OCI-LY7 (cell line): ENCODE measurements around the gene NUCB1. TPM values are rescaled to one million over a fixed set of nuclear protein-coding genes. Genes with fewer than 3 reads are reported as not detected.

ENCODE experiments used
- BruUV-seq: library from RNA; stranded (reverse); fragments of 400-500 nt; replicated peaks from 2 replicates; lab custom pipeline; 2021; lab: Mats Ljungman, UMichigan
- CTCF ChIA-PET: fragments of 300-600 bp; sonication (Branson Sonifier 250); formaldehyde crosslinking; loops from one replicate; lab custom pipeline; 2022; ENCODE audit warnings: antibody characterized with exemption; ENCODE audit not compliant: unreplicated experiment; lab: Charles Lee
- POLR2A ChIA-PET: fragments of 300-600 bp; sonication (Branson Sonifier 250); formaldehyde crosslinking; loops from one replicate; lab custom pipeline; 2022; ENCODE audit warnings: antibody characterized with exemption; lab: Charles Lee
- DNase-seq: peaks from one replicate; pipeline ENCODE4 v3.0.0-alpha.2; 2015; ENCODE audit warnings: low spot score
- H2AFZ ChIP-seq: fragments of 200-600 bp; sonication (generic), shearing (Covaris generic); 2 replicates; pipeline ENCODE4 v1.6.1; 2014; ENCODE audit warnings: mild to moderate bottlenecking, antibody characterized with exemption, low read length, moderate library complexity
- H3K27ac ChIP-seq: fragments of 200-600 bp; sonication (generic); 2 replicates; pipeline ENCODE4 v1.5.1; 2014; ENCODE audit warnings: mixed run types, low read depth, mild to moderate bottlenecking, moderate library complexity, low read length, inconsistent platforms; ENCODE audit not compliant: poor library complexity, severe bottlenecking
- H3K36me3 ChIP-seq: fragments of 200-600 bp; sonication (generic); 2 replicates; pipeline ENCODE4 v1.6.1; 2014; ENCODE audit warnings: mild to moderate bottlenecking, antibody characterized with exemption, low read length, moderate library complexity, mixed read lengths; ENCODE audit not compliant: insufficient read depth
- H3K4me1 ChIP-seq: fragments of 200-600 bp; sonication (generic); 2 replicates; pipeline ENCODE4 v1.5.1; 2014; ENCODE audit warnings: mild to moderate bottlenecking, low read length; ENCODE audit not compliant: insufficient read depth, poor library complexity, severe bottlenecking
- H3K4me2 ChIP-seq: fragments of 200-600 bp; sonication (generic); 2 replicates; pipeline ENCODE4 v1.6.1; 2014; ENCODE audit warnings: mild to moderate bottlenecking, low read length
- H3K4me3 ChIP-seq: fragments of 200-600 bp; sonication (generic); 2 replicates; pipeline ENCODE4 v1.5.1; 2014; ENCODE audit warnings: mild to moderate bottlenecking, low read depth, low read length; ENCODE audit not compliant: poor library complexity, severe bottlenecking
- H3K79me2 ChIP-seq: fragments of 200-600 bp; sonication (generic); 2 replicates; pipeline ENCODE4 v1.6.1; 2016; ENCODE audit warnings: low read depth, mild to moderate bottlenecking, low read length, moderate library complexity, mixed read lengths; ENCODE audit not compliant: insufficient read depth
- H3K9me2 ChIP-seq: fragments of 200-600 bp; sonication (generic); 2 replicates; pipeline ENCODE4 v1.6.1; 2016; ENCODE audit warnings: mild to moderate bottlenecking, low read length, mixed read lengths; ENCODE audit not compliant: insufficient read depth
- H3K9me3 ChIP-seq: fragments of 200-600 bp; sonication (generic); 2 replicates; pipeline ENCODE4 v1.6.1; 2014; ENCODE audit warnings: mild to moderate bottlenecking, mixed run types, low read length, mixed read lengths
- H4K20me1 ChIP-seq: fragments of 200-600 bp; sonication (generic); 2 replicates; pipeline ENCODE4 v1.6.1; 2014; ENCODE audit warnings: mild to moderate bottlenecking, antibody characterized with exemption, low read length, moderate library complexity, mixed read lengths; ENCODE audit not compliant: insufficient read depth
- CTCF ChIP-seq: fragments of 200-600 bp; sonication (generic); conservative IDR thresholded peaks from 2 replicates; pipeline ENCODE4 v1.5.1; 2014; ENCODE audit warnings: mild to moderate bottlenecking, antibody characterized with exemption, low read length, moderate library complexity, mixed read lengths
- EZH2phosphoT487 ChIP-seq: fragments of 200-600 bp; sonication (generic); IDR thresholded peaks from 2 replicates; pipeline ENCODE4 v1.6.1; 2018; ENCODE audit warnings: low read depth, borderline replicate concordance, mild to moderate bottlenecking, mixed run types, antibody characterized with exemption, low read length, moderate library complexity, mixed read lengths
- intact Hi-C: fragments of 100-400 bp; cut with micrococcal nuclease; formaldehyde crosslinking; loops from one replicate; pipeline ENCODE4 v1.10.0; 2022; ENCODE audit not compliant: unreplicated experiment
- total RNA-seq, 2 experiments: library from RNA; depleted of rRNA in 1 of 2; stranded (reverse); fragments of >200 nt in 1 of 2; shearing (Covaris generic) in 1 of 2; gene quantifications; 2 replicates each; pipeline ENCODE4 v1.2.3, GENCODE V29; 2014 to 2022

The NUCB1 gene
- total RNA-seq, 2 experiments from 2014 or later: 73.6 to 88.7 TPM

- DNase-seq: peak; percentile 79
- TF ChIP-seq CTCF: no peak
- no peak for TF ChIP-seq EZH2phosphoT487
- Histone ChIP-seq H3K4me1 (peaks cover 44% of the 10 kb centered on the region), H3K9me2 (no peaks in the 10 kb centered on the region), H3K27ac (peak overlapping the region; percentile 24), H3K4me2 (no peak overlapping the region), H3K9me3 (no peaks in the 10 kb centered on the region), H3K4me3 (no peak overlapping the region), H4K20me1 (no peaks in the 10 kb centered on the region), H2AFZ (no peak overlapping the region), H3K36me3 (peaks cover 53% of the 10 kb centered on the region), H3K79me2 (peaks cover 12% of the 10 kb centered on the region; the same call in 1 of the 2 replicates)
- intact Hi-C loops: loop anchor here (2.0 to 5.0 kb wide), 2 partner anchors 175 to 322 kb away; partner anchors contain the start of gene CA11
- no TSS peak for BruUV-seq
- CTCF ChIA-PET: interaction anchor here (0.7 to 1.7 kb wide), 2 partner anchors 127 to 174 kb away, joined by 3 to 5 read pairs; no protein-coding TSS in a partner anchor
- POLR2A ChIA-PET: no interaction called here
These were observed 69.4 kb downstream of the NUCB1 start for GRCh38 chr19:48969276-48970138.

- no TSS peak for BruUV-seq
- DNase-seq: no peak
- Histone ChIP-seq H3K9me2 (no peaks in the 10 kb centered on the region), H3K9me3 (no peaks in the 10 kb centered on the region), H3K79me2 (peaks cover 11% of the 10 kb centered on the region; the same call in 1 of the 2 replicates), H3K4me3 (no peak overlapping the region), H3K27ac (peak overlapping the region; percentile 24), H3K4me1 (peaks cover 41% of the 10 kb centered on the region), H3K36me3 (peaks cover 53% of the 10 kb centered on the region), H3K4me2 (no peak overlapping the region), H4K20me1 (no peaks in the 10 kb centered on the region), H2AFZ (no peak overlapping the region)
- CTCF ChIA-PET: interaction anchor here (0.5 to 1.7 kb wide), 4 partner anchors 75 to 182 kb away, joined by 3 to 5 read pairs (median 4); partner anchors contain the start of gene HSD17B14
- intact Hi-C loops: loop anchor here (2.0 to 5.0 kb wide), 2 partner anchors 175 to 323 kb away; partner anchors contain the start of gene CA11
- TF ChIP-seq CTCF: no peak
- no peak for TF ChIP-seq EZH2phosphoT487
- POLR2A ChIA-PET: interaction anchor here (1.2 kb wide), 1 partner anchor 23 kb away, joined by 3 read pairs; the partner anchor contains the start of genes GYS1 and RUVBL2
These were observed 70.1 kb downstream of the NUCB1 start for GRCh38 chr19:48970139-48970766.
